Measurements from ENCODE around the gene ARHGAP15.

The ARHGAP15 gene

DNA sequence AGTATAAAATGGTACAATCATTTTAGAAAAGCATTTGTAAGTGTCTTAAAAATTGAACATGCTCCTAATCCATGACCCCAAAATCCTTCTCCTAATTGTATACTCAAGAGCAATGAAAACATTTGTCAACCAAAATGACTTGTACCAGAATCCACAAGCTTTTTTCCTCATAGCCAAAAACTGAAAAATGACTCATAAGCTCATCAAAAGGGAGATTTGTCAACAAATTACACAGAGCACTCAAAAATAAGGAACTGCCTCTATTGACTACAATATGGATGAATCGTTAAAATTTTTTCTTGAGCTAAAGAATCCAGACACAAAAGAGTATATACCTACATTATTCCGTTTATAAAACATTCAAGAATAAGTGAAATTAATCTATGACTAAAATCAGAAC lies 544.8 kb downstream of the ARHGAP15 start:
- DNase-seq: no peak

DNA sequence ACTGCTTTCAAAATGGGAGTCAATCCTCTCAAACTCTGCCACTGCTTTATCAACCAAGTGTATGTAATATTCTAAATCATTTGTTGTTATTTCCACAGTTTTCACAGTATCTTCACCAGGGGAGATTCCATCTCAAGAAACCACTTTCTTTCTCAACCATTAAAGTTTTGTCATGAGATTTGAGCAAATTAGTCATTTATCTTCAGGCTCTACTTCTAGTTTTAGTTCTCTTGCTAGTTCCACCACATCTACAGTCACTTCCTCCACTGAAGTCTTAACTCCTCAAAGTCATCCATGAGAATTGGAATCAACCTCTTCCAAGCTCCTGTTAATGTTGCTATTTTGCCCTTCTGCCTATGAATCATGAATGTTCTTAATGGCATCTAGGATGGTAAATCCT lies 545.8 kb downstream of the ARHGAP15 start:
- no peak for DNase-seq

DNA sequence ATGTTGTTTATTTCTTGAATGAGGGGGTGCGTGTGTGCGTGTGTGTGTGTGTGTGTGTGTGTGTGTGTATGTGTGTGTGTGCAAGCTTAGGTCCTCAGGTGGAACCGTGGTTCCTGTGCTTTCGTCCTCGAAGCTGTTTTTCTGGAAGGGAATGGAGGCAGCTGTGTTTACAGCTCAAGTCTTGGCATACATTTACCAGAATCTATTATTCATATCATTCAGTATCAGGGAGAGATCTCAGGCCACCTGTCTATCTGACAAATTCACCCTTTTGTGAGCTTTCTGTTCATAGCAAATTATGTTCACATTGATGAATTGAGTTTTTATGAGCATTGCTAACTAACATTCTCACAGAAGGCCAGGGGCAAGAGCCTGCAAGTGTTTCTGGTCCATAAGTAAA lies 550.4 kb downstream of the ARHGAP15 start:
- DNase-seq: no peak

DNA sequence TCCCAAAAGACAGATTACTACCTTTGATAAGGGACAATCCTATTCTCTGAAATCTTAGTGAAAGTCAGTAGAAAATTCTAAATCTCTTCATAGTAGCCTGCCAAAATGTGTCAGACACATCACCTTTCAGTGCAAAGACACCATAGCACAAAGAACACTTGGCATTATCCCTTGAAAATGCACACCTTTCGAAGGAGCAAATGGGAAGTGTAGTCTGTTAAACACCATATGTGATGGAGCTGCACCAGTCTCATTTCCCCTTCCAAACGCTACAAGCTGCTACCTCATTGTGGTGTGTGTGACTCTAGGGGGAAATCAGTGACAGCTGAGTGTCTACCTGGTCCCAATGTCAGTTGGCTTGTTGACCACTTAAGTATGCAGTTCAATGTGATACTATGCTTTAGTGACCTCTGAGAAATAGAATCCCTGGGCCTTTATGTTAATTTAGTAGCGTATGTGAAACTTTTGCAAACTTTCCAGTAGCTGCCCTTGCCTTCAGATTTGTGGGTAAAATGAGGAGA lies 551.7 kb downstream of the ARHGAP15 start:
- no peak for DNase-seq

DNA sequence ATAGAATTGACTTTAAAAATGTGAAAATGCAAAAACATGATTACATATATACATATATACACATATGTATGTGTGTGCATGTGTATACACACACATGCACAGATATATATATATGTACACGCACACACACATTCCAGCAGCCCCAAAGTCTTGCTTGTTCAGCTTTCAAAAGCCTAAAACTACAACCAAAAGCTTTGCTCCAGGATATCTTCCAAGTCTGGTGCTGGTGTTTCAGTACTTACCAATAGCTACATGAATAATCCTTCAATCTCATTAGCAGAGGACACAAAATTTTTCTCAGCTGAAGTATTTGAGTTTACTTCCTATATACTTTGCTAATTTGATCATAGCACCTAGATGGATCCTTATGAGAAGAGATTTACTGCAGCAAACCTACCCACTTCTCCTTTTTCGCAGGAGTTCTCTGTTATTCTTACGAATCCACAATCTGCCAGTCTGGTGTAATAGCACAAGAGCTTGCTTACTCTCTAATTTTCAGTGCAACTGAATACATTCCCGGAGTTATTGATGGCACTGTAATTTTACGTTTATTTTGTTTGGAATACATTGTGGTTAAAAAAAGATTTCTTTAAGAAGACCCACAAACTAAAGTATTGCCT lies 553.3 kb downstream of the ARHGAP15 start:
- no peak for DNase-seq

DNA sequence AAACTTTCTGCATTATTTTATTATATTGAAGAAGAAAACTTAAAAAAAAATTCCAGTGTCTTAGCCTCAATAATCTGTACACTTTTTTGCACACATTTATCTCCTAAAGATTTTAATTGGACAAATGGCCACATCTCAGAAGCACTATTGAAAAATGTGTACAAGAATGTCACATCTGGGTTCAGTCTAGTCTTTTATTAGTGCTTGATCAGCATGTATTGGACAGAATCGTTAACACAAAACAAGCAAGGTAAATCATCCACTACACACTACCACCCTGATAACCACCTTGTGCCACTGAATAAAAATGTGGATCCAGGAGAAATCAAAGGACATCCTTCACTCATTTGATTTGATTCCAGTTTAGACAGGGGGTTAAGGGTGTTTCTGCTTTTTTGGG lies 554.8 kb downstream of the ARHGAP15 start:
- DNase-seq: no peak

DNA sequence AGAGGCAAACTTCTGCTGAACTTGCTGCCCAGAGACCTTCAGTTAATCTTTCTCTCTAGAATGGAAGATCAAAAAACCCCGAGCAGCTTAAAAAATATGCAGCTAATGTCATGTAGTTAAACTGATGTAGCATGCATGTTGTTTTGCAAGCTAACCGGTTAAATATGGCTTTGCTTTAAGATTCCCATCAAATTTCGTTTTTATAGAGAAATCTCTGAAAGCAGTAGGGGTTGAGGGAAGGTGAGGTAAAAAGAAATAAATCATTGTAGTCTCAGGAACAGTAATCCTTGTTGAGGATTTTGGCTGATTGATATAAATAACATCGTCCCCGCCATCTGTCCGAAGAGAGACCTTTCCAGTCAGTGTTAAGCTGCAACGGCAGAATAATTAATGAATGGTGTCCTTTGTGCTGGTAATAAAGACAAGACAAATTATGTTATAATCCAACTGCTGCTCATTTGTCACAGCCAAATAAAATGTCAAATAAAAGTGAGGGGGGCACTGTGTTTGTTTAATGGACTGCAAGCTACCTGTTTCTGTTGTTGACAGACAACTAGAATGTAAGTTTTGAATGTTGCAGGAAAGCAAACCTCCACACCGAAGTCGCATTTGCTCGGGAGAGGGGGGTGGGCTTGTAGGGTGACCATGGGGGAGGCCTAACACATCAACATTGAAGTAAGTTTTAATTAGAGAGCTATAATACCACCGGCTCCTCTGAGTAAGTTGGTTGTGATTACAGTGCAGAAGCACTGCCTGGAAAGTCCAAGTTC lies 555.5 kb downstream of the ARHGAP15 start:
- no peak for DNase-seq

DNA sequence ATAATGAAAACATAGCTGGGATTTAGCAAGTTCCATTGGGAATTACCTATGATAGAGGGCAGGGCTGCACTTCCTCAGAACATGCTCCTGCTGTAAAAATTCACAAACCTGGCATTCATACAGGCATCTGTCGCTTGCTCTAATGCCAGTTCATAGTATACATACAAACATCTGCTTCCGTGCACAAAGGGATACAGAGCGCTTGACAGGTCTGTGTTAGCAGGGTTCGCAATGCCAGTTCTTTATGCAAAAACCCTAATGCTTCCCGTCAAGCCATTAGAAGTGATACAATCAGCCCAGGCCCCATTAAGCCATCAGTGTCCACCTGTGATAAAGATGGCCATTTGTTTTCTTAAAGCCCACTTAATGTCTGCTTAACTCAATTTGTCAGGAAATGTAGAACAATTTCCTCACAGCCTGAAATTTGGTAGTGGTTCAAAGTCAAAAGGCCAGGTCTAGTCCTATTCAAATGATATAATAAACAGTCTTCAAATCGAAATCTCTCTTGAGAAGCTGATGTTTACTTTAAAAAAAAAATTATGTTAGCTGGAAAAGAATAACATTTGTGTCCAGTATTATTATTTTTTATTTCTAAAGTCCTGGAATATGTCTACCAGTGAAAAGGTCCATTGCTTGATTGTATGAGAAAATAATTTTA lies 556.3 kb downstream of the ARHGAP15 start:
- DNase-seq: no peak

DNA sequence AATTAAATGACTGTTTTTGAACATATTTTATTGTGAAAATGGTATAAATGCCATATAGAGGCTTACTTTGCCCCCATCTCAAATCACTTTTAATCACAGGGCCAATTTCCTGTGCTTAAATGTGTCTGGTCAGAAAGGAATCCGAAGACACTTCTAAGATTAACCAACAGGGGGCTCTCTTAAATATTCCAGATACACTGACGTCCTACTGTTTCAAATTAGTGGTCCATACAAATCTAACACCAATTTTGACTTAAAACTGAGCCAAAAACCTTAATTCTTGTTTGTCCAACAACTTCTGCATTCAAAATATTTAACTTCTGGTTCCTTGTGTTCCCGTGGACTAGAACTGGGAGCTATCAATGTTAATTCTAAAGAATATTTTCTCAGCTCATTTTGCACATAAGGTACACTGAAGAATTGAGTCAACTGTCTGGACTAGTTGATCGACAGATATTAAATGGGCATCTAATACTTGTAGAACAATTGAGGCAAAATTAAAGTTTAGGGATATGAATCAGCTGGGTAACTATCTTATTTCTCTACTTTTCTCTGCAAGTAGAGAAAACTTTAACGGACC lies 557.5 kb downstream of the ARHGAP15 start:
- no peak for DNase-seq

DNA sequence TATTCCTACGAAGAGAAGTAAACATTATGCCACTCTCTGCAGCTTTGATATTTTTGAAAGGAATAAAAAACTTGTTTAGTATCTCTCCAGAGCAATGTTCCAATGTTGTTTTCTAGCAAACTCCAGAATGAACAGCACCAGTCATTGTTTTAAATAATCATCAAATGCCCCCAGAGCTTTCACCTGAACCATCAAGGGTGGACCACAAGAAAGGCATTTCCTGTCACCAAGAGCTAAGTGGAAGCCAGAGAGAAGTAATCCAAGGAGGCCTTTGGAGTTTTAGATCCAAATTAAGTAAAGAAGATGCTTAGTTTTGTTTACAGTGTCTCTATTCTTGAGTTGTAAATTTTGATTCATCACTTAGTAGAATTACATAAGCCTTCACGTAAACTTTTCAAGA lies 559.0 kb downstream of the ARHGAP15 start:
- no peak for DNase-seq

DNA sequence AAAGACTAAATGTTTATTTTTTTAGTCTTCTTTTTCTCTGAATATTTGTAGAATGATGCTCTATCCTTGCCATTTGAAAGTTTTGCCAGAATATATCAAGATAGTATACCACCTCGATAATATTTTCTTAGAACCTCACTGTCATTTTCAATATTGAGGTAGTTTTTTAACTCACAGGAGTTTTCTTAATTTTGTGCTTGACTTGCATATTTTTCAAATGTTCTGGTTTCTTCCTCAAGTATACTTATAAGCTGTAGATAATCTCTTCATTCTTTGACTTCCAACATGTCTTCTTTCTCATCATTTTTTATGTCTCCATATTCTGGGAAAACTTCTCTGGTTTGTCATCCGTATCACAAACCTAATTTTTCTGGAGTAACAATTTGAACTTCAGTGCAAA lies 559.6 kb downstream of the ARHGAP15 start:
- no peak for DNase-seq

DNA sequence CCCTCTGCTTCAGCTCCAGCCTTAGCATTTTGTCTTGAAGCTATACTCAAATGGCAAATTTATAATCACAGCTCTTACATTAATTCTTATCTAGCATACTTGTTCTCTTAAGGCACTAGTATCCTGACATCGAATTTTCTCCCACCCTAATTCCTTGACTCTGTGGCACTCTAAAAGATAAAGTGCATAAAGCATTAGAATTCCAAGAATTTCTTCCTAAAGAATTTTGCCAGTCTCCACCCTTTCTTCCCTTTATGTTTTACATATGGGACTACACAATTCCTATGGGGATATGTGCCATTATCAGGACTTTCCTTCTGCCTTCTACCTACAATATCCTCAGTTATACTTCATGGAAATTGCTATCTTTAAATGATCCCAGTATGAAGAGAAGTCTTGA lies 560.3 kb downstream of the ARHGAP15 start:
- DNase-seq: no peak

DNA sequence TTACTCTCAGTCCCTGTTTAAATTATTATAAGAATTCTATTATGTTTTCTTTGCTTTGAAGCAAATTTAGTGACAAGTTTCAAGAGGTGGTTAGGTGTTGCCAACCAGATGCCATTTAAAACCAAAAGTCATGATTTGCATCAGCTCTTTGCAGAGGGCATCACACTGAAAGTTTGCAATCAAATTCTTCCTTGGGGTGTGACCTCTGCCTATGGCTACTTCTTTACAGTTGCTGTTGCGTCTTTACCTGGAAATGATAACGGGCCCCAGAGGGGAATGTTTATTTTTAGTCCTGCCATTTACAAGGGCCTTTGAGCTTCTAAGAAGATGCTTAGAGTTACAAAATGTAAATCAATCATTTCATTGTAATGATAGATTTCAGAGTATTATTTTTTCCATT lies 561.0 kb downstream of the ARHGAP15 start:
- DNase-seq: no peak

DNA sequence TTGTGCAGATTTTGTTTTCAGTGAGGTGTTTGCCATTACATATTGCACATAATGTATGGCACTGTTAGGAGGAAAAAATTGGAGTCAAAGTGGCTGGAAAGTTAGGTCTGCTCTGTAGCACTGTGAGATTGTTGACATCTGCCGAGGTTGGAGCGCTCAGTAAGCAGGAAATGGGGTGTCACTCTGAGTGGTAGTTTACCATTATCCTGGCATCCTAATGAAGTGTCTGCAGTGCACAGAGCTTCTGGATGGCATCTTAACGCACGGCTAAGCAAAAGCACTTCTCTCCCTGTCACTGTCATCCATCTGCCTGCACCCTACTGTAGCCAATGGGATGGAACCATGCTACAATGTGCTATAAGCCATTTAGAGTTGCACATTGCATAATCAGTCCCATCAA lies 561.9 kb downstream of the ARHGAP15 start:
- DNase-seq: no peak

DNA sequence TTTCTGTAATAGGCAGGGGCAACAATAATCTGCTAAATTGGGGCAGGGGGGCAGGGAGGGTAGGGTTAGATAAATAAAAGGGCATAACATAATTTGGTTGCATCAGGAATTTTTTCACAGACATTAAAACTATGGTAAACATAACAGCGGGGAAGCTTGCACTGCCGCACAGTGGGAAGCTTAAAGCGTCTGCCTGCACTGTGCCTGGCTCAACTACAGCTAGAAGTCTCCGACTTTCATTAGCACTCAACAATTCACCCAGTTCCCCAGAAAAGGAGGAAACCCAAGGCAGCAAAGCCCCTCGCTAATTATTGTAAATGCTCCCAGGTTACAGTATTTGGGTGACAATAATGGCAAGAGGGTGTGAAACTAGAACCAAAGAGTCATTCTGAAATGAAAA lies 562.9 kb downstream of the ARHGAP15 start:
- DNase-seq: no peak

DNA sequence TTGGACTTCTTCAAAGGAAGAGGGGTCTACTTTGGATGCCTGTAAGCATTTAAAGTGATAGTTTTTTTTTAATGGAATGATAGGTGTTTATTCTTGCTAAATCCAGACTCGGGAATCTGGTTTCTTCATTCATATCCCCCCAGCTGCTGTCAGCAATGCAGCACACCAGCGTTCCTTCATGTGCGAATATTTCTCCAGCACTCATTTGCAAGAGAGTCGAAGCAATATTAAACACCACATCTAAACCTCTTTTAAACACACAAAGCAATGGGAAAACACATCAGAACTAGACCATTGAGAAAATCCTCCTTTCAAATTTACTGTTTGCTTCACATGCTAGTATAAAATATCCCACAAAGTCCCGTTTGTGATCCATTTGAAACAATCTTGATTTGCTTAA lies 563.7 kb downstream of the ARHGAP15 start:
- DNase-seq: no peak

DNA sequence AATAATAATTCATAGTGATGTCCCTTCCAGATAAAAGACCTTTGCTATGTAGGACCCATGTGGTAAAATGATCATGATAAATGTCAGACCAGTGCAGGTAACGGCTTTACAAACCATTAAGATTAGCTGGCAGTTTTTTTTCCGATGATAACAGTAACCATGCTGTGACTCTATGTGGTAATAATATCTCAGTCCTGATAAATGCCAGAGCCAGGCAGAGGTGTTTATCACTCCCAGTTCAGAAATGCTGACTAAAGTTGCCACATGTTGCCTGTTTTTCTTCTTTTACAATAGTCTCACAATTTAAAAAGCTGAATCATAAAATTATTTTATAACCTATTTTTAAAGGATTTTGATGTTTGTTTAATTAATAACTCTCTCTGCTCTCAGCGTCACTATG lies 565.1 kb downstream of the ARHGAP15 start:
- DNase-seq: no peak

DNA sequence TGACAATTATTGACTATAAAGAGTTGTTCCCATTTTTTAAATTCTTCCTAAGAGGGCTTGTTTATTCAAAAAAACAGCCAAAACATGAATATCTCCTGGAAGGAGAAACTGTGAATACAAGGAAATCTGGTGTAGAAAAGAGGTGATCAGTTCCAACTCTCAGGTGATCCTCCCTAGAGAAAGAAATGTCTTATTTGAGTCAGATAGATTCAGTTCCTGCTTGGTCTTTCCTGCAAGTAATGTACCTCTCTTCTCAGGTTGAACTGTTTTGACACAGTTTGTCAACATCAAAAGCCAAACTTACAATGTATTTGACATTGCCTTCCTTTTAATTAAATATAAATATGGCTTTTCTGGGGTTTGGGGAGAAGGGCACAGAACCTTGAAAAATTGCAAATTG lies 567.4 kb downstream of the ARHGAP15 start:
- no peak for DNase-seq

DNA sequence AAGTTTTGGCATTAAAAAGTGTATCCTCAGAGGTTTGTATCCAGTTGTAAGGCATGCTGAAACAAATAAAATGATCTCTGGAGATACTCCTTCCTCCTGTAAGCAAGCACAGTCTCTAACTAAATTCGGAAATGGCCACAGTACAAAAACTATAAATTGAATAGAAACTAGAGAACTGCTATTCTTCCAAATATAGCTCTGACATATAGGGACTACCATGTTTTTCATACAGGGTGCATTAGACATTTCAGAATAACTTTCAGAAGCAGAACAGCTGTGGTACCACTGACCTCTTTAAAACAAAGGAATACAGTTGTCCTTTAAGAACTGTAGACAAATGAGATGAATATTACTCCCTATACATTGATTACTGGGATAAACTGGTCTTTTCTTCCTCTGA lies 568.5 kb downstream of the ARHGAP15 start:
- no peak for DNase-seq

DNA sequence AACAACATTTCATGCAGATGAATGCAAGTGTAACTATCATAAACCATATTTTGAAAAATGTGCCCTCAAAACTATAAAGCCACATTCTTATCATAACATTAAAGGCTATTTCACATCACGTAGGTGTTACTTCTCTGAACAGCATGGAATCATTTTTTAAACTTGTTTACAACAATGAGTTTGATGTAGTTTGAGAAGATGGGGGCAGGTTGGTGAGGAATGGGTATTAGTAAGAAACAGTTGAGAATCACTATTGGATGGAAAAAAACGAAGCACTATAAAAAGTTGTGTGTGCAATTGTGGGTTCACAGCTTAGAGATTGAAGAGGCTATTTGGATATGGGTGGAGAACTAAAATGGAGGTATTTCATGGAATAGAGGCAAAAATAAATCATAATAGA lies 569.1 kb downstream of the ARHGAP15 start:
- DNase-seq: no peak

DNA sequence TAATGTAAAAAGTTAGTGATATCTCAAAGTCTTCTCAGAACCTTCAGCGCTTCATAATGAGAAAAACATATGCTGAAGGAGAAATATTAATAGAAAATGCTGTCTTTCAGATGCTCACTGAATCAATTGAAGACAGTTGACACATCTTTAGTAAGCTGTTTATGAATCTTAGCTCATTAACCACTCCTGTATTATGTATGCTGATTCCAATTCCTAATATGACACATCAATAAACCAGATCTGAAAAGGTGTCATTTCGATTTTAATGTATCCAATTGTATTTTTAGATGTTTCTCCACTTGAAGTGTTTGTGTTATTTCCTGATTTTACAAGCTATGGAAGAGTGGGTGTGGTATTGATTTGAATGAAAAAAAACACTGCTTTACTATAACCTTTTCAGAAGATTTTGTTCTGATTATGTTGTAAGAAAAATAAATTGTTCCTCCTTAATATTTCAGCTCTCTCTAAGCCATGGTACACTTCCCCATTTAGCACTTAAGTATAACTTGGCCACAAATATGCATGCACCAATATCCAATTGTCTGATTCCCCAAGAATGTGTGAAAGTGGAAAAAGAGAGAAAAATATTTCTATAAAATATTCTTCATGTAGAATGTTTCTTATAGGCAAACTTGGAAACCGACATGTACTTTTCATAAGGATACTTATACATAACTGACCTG lies 569.8 kb downstream of the ARHGAP15 start:
- no peak for DNase-seq

DNA sequence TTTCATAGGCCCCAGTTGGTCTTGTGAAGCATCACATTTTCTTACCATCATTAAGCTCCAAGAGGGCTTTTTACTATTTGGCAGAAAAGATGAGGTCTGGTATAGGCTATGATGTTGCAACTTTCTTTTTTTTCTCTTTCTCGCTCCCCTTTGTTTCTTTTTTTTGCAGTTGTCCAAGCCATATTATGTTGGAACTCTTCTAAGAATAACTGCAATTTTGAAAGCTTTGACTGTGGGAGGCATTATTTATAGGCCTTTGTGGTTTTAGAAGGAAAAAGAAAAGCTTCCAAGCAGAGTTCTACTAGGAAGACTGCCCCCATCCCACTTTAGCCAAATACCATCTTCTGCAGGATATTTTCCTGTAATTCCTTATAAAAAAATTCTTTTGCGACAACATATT lies 571.6 kb downstream of the ARHGAP15 start:
- no peak for DNase-seq

DNA sequence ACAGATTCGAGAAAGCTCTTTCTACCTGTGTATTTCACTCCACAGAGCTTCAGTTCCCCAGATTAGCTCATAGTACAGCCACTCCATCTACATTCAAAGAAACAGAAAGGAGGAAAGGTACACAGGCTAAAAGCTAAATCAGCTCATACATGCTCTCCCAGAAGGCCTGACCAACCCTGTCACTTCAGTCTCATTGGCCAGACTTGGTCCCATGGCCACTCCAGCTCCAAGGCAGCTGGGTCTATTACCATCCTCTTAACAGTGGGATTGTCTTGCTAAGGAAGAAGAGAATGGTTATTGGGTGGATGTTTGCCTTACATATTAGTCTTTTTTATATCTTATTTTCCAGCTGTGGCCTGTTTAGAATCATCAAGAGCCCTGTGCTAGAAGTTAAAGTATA lies 572.6 kb downstream of the ARHGAP15 start:
- DNase-seq: no peak

All from CD4-positive, alpha-beta T cell treated with Interleukin-15 for 1 hour (primary cell).